ENCODE data around the gene FRMD5. TPM values are rescaled to one million over a fixed set of nuclear protein-coding genes. Genes with fewer than 3 reads are reported as not detected.
A peak's percentile ranks its signal among the peaks of the same experiment; 100 is the strongest.

FRMD5 gene
- total RNA-seq, 1 experiment from 2014 or later = 27.2 TPM

- TF ChIP-seq REST (IDR thresholded peaks at IDR 0.05; ENCODE audit: low read depth) (no peak), ZFX (IDR thresholded peaks at IDR 0.05) (no peak)
These were observed at the start of gene FRMD5 (continued) for GRCh38 chr15:44195151-44195740.

- no peaks in the 10 kb centered on the region for H3K36me3 ChIP-seq (ENCODE audit: control insufficient read depth in 1 of 2, insufficient read depth in 2 of 2, low read length in 2 of 2)
- H3K4me1 ChIP-seq (ENCODE audit: control insufficient read depth in 1 of 2, insufficient read depth in 2 of 2, low read length in 2 of 2) = peaks cover 0 to 3% of the 10 kb centered on the region in 2 experiments; a peak in 1 of 4 replicates
- TF ChIP-seq REST (IDR thresholded peaks at IDR 0.05; ENCODE audit: low read depth) (no peak), CTCF (IDR thresholded peaks at IDR 0.05 in 2 of 3, conservative IDR thresholded peaks at IDR 0.05 in 1 of 3; ENCODE audit: borderline replicate concordance in 1 of 3, insufficient read depth in 1 of 3, low read depth in 2 of 3, low read length in 2 of 3) (peak; percentile 44 to 65 (median 45); a peak in 5 of 6 replicates), SRF (IDR thresholded peaks at IDR 0.05; ENCODE audit: low read depth) (0 out of 2 replicates have a peak, but pooled peaks have one; percentile 12), RAD21 (IDR thresholded peaks at IDR 0.05; ENCODE audit: low read depth) (peak; percentile 74)
- H4K20me1 ChIP-seq (ENCODE audit: insufficient read depth) = no peaks in the 10 kb centered on the region
- no peak overlapping the region for H3K27ac ChIP-seq (ENCODE audit: low read depth, low read length)
- H2AFZ ChIP-seq (ENCODE audit: low read depth, low read length, poor library complexity, severe bottlenecking) = peak overlapping the region; percentile 70
- no peaks in the 10 kb centered on the region for H3K27me3 ChIP-seq (ENCODE audit: insufficient read depth, low read length)
- ATAC-seq (peak; percentile 86), DNase-seq (ENCODE audit: low read depth, low spot score) (peak; percentile 23)
- BruUV-seq (replicated peaks) = no TSS peak
- RAD21 ChIA-PET (ENCODE audit: low non-redundant PET in 1 of 2, low total read pairs in 2 of 2, uncharacterized antibody in 2 of 2, unreplicated experiment in 2 of 2) = interaction anchor here in 1 of 2 experiments (0.6 kb wide), 2 partner anchors 328 to 339 kb away, joined by 3 to 4 read pairs; no protein-coding TSS in a partner anchor
- intact Hi-C loops (cut with micrococcal nuclease) = no loop called here
- H3K9me2 ChIP-seq (ENCODE audit: insufficient read depth) = no peaks in the 10 kb centered on the region
- H3K9ac ChIP-seq (ENCODE audit: low read length) = no peak overlapping the region
- H3K79me2 ChIP-seq (ENCODE audit: insufficient read depth, low read length) = no peaks in the 10 kb centered on the region
- CTCF ChIA-PET = interaction anchor here (0.6 to 1.1 kb wide), 5 partner anchors 10 to 257 kb away, joined by 3 to 5 read pairs (median 4); no protein-coding TSS in a partner anchor
- H3K9me3 ChIP-seq (ENCODE audit: control insufficient read depth in 1 of 2, insufficient read depth in 1 of 2, low read depth in 1 of 2, low read length in 2 of 2) = no peaks in the 10 kb centered on the region
- H3K4me3 ChIP-seq (replicated peaks in 1 of 2; ENCODE audit: low read depth in 1 of 2, low read length in 2 of 2) = no peak overlapping the region
- POLR2A ChIA-PET = no interaction called here
- no peak overlapping the region for H3K4me2 ChIP-seq (ENCODE audit: low read length)
These were observed 48.8 kb upstream of the FRMD5 start for GRCh38 chr15:44243829-44244228.
